Natural killer cell (primary cell): ENCODE measurements around the gene ID3. TPM values are rescaled to one million over a fixed set of nuclear protein-coding genes. Genes with fewer than 3 reads are reported as not detected.
A peak's percentile ranks its signal among the peaks of the same experiment; 100 is the strongest.

Experiments
- ATAC-seq, 3 donors: fragments of 150-1000 bp in 2 of 3; fragments of 200-7000 bp in 1 of 3; cut with Tn5 transposase; 1 replicate in 1 of 3; 2 replicates in 2 of 3; pipeline ENCODE4 v1.10.0; 2021; ENCODE audit warnings: mild to moderate bottlenecking in 2 of 3, moderate library complexity in 2 of 3
- DNase-seq, 2 donors: peaks; one replicate each; pipeline versions ENCODE4 v3.0.0 to v3.0.0-alpha.2; 2013 to 2021; ENCODE audit warnings: mixed read lengths in 1 of 2
- H3K27ac ChIP-seq: one replicate; pipeline ENCODE4 v1.5.1; 2013; ENCODE audit warnings: mild to moderate bottlenecking, low read length
- H3K27me3 ChIP-seq: one replicate; pipeline ENCODE4 v1.6.1; 2013; ENCODE audit warnings: low read length; ENCODE audit not compliant: control insufficient read depth, insufficient read depth
- H3K36me3 ChIP-seq: one replicate; pipeline ENCODE4 v1.6.1; 2013; ENCODE audit warnings: low read length; ENCODE audit not compliant: control insufficient read depth, insufficient read depth
- H3K4me1 ChIP-seq: one replicate; pipeline ENCODE4 v1.6.1; 2013; ENCODE audit warnings: low read length; ENCODE audit not compliant: control insufficient read depth, insufficient read depth
- H3K4me3 ChIP-seq: one replicate; pipeline ENCODE4 v1.5.1; 2013; ENCODE audit warnings: low read length
- H3K9me3 ChIP-seq: one replicate; pipeline ENCODE4 v1.6.1; 2013; ENCODE audit warnings: low read length; ENCODE audit not compliant: control insufficient read depth, insufficient read depth
- H3K27ac Mint-ChIP-seq, 2 donors: one replicate each; pipeline ENCODE4 v1.8.0; 2022; ENCODE audit warnings: mild to moderate bottlenecking in 2 of 2, mixed read lengths in 2 of 2, moderate library complexity in 1 of 2
- H3K27me3 Mint-ChIP-seq, 2 donors: one replicate each; pipeline ENCODE4 v1.8.0; 2022; ENCODE audit warnings: low read depth in 2 of 2, mixed read lengths in 2 of 2
- H3K36me3 Mint-ChIP-seq: one replicate; pipeline ENCODE4 v1.8.0; 2022; ENCODE audit warnings: mixed read lengths
- H3K4me1 Mint-ChIP-seq, 2 donors: one replicate each; pipeline ENCODE4 v1.8.0; 2022; ENCODE audit warnings: mixed read lengths in 2 of 2
- H3K4me3 Mint-ChIP-seq: one replicate; pipeline ENCODE4 v1.8.0; 2022; ENCODE audit warnings: mild to moderate bottlenecking, moderate library complexity, mixed read lengths
- H3K9me3 Mint-ChIP-seq, 2 donors: one replicate each; pipeline ENCODE4 v1.8.0; 2022; ENCODE audit warnings: mixed read lengths in 2 of 2
- WGBS: methylation state at CpG from one replicate; pipeline ENCODE4 v1.1.7; 2013; ENCODE audit warnings: missing lambda C conversion rate; ENCODE audit not compliant: insufficient coverage; 5-methylcytosine and 5-hydroxymethylcytosine counted together
- intact Hi-C: fragments of 100-400 bp; cut with micrococcal nuclease; formaldehyde crosslinking; loops from one replicate; pipeline ENCODE4 v1.14.2; 2022
- total RNA-seq, 4 donors: library from RNA; stranded (reverse); fragments of 120-200 nt in 1 of 4; gene quantifications; one replicate each; pipeline versions ENCODE4 v1.2.3 to v1.2.4, GENCODE V29; 2013 to 2022
- TF ChIP-seq, protein P1 (sequence below): fragments of 200-600 bp; IDR thresholded peaks from one replicate; pipeline ENCODE4 v1.8.0; 2022; ENCODE audit warnings: antibody characterized with exemption

Gene ID3
- total RNA-seq, 3 donors from 2014 or later (not counting 1 experiment from before 2014, with no cell fraction given) = 0.29 to 6.5 (median 2.4) TPM

DNA sequence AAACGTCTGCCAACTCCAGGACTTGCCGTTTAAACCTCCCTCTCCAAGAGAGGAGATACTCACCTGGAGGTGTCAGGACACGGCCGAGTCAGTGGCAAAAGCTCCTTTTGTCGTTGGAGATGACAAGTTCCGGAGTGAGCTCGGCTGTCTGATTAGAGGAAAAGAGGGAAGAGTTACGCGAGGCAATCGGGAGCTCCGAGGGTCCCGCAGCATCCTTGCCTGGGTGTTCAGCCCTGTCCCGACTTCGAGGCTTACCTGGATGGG, 497 bp downstream of the ID3 start:
- H3K4me1 Mint-ChIP-seq = peaks cover 54 to 63% of the 10 kb centered on the region in 2 donors
- DNase-seq (peak in 1 of 2 donors; percentile 50), ATAC-seq (no peak)
- H3K9me3 Mint-ChIP-seq = no peaks in the 10 kb centered on the region
- no peaks in the 10 kb centered on the region for H3K9me3 ChIP-seq
- intact Hi-C loops = no loop called here
- H3K36me3 ChIP-seq = no peaks in the 10 kb centered on the region
- peaks cover 50 to 51% of the 10 kb centered on the region in 2 donors for H3K27me3 Mint-ChIP-seq
- WGBS = under 1% methylated on average over 14 of the region's 14 CpGs
- TF ChIP-seq, protein P1, sequence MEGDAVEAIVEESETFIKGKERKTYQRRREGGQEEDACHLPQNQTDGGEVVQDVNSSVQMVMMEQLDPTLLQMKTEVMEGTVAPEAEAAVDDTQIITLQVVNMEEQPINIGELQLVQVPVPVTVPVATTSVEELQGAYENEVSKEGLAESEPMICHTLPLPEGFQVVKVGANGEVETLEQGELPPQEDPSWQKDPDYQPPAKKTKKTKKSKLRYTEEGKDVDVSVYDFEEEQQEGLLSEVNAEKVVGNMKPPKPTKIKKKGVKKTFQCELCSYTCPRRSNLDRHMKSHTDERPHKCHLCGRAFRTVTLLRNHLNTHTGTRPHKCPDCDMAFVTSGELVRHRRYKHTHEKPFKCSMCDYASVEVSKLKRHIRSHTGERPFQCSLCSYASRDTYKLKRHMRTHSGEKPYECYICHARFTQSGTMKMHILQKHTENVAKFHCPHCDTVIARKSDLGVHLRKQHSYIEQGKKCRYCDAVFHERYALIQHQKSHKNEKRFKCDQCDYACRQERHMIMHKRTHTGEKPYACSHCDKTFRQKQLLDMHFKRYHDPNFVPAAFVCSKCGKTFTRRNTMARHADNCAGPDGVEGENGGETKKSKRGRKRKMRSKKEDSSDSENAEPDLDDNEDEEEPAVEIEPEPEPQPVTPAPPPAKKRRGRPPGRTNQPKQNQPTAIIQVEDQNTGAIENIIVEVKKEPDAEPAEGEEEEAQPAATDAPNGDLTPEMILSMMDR = no peak
- peaks cover 14% of the 10 kb centered on the region for H3K27me3 ChIP-seq
- no peaks in the 10 kb centered on the region for H3K36me3 Mint-ChIP-seq
- H3K4me3 ChIP-seq = peak overlapping the region; percentile 79
- peaks cover 46% of the 10 kb centered on the region for H3K4me1 ChIP-seq
- peak overlapping the region in 1 of 2 donors; percentile 68 for H3K27ac Mint-ChIP-seq
- H3K4me3 Mint-ChIP-seq = peak overlapping the region; percentile 86
- H3K27ac ChIP-seq = peak overlapping the region; percentile 63

DNA sequence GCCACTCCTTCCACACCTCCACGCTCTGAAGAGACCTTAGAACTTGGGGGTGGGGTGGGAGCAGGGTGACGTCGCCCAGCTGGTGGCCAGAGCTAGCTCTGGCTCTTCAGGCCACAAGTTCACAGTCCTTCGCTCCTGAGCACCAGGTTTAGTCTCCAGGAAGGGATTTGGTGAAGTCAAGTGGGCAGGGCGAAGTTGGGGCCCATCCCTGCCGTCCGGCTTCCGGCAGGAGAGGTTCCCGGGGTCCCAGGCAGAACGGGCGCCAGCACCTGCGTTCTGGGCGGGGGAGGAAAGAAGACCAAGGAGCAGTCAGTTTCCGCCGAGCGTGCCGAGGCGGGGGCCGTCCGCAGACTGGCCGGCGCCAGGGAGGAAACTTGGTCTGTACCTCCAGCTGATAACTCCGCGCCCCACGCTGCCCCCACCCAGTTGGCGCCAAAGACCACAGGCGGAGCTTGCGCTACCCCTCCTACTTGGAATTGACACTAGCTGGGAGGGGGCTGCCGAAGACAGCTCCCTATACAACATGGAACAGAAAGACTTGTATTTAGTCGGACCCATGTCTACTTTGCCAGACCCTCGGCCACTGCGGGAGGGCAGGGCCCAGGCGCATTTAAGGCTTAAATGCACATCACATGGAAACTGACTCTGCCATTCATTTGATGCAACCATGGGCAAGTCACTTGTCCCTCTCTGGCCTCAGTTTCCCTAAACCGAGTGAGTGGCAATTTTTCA, 995 bp downstream of the ID3 start:
- TF ChIP-seq, protein P1 = no peak
- intact Hi-C loops = no loop called here
- H3K27me3 Mint-ChIP-seq = peaks cover 45 to 46% of the 10 kb centered on the region in 2 donors
- Histone ChIP-seq H3K27ac (peak overlapping the region; percentile 63), H3K36me3 (no peaks in the 10 kb centered on the region), H3K27me3 (peaks cover 11% of the 10 kb centered on the region), H3K9me3 (no peaks in the 10 kb centered on the region), H3K4me3 (peak overlapping the region; percentile 79), H3K4me1 (peaks cover 47% of the 10 kb centered on the region)
- 7% methylated on average over 33 of the region's 34 CpGs for WGBS
- H3K9me3 Mint-ChIP-seq = no peaks in the 10 kb centered on the region
- H3K36me3 Mint-ChIP-seq = no peaks in the 10 kb centered on the region
- peaks cover 50 to 62% of the 10 kb centered on the region in 2 donors for H3K4me1 Mint-ChIP-seq
- ATAC-seq = no peak
- peak overlapping the region in 1 of 2 donors; percentile 68 for H3K27ac Mint-ChIP-seq
- peak in 1 of 2 donors; percentile 43 for DNase-seq
- peak overlapping the region; percentile 86 for H3K4me3 Mint-ChIP-seq

DNA sequence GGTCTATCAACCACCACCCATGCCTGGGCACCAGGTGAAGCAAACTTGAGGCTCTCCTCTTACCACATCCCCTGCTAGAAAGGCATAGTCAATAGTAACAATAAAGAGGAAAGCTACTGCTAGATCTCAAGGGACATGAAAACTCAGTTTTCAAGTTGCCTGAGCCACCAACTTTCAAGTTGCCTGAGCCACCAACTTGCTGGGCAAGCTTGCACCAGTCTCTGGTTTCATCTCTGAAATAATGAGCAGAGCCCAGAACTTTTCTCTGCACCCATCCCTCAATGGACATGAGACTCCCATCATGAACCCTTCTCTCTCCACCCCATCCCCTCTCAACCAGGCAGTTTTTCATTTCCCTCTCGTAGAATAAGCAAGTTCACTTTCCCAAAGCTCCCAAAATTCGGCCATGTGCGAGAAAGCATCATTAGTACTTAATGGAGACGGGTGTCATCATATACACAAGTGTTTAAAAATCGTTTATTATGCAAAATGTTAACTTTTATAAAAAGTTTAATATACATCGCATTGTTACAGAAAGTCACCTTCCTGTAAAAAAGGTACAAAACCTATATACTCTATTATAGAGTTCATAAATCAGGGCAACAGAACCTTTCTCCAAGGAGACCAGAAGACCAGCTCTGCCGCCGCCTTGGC, 1.7 kb downstream of the ID3 start:
- no peaks in the 10 kb centered on the region for H3K36me3 Mint-ChIP-seq
- intact Hi-C loops = no loop called here
- peaks cover 47% of the 10 kb centered on the region for H3K4me1 ChIP-seq
- H3K4me1 Mint-ChIP-seq = peaks cover 46 to 56% of the 10 kb centered on the region in 2 donors
- peak overlapping the region; percentile 79 for H3K4me3 ChIP-seq
- H3K27ac ChIP-seq = no peak overlapping the region
- DNase-seq (no peak), ATAC-seq (no peak)
- H3K9me3 Mint-ChIP-seq = no peaks in the 10 kb centered on the region
- H3K27ac Mint-ChIP-seq = no peak overlapping the region
- 84% methylated on average over 4 of the region's 8 CpGs for WGBS
- peak overlapping the region; percentile 13 for H3K4me3 Mint-ChIP-seq
- H3K9me3 ChIP-seq = no peaks in the 10 kb centered on the region
- no peaks in the 10 kb centered on the region for H3K36me3 ChIP-seq
- TF ChIP-seq, protein P1 = no peak
- peaks cover 38 to 40% of the 10 kb centered on the region in 2 donors for H3K27me3 Mint-ChIP-seq
- peaks cover 6% of the 10 kb centered on the region for H3K27me3 ChIP-seq
